Measurements from ENCODE around the gene DERA.

DNA sequence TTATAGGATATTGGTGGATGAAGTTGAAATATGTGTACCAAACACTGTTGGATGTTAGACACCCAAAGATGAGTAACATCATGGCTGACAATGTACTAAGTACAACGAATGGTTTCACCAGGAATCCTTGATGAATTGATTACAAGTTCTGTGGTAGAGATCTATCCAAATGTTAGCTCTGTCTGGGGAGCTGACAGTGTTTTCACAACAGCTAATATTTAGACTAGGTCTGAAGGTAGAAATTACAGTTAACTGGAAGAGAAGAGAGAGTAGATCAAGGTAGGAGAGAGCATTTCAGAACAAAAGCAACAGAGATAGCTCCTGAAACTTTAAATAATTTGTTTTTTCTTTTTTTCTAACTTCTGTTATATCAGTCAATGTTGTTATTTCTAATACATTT, 44.9 kb downstream of the DERA start:
- TF ChIP-seq, protein P1, sequence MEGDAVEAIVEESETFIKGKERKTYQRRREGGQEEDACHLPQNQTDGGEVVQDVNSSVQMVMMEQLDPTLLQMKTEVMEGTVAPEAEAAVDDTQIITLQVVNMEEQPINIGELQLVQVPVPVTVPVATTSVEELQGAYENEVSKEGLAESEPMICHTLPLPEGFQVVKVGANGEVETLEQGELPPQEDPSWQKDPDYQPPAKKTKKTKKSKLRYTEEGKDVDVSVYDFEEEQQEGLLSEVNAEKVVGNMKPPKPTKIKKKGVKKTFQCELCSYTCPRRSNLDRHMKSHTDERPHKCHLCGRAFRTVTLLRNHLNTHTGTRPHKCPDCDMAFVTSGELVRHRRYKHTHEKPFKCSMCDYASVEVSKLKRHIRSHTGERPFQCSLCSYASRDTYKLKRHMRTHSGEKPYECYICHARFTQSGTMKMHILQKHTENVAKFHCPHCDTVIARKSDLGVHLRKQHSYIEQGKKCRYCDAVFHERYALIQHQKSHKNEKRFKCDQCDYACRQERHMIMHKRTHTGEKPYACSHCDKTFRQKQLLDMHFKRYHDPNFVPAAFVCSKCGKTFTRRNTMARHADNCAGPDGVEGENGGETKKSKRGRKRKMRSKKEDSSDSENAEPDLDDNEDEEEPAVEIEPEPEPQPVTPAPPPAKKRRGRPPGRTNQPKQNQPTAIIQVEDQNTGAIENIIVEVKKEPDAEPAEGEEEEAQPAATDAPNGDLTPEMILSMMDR (IDR thresholded peaks at IDR 0.05): no peak
- TF ChIP-seq POLR2A (IDR thresholded peaks at IDR 0.05): no peak
